ENCODE measurements around the gene TMED9. TPM values are rescaled to one million over a fixed set of nuclear protein-coding genes. Genes with fewer than 3 reads are reported as not detected.

The TMED9 gene
- total RNA-seq, 6 experiments from 2014 or later: 81.8 to 149 (median 133) TPM

- DNase-seq (no peak), ATAC-seq (no peak)
- intact Hi-C loops (cut with DNase I): no loop called here
- H3K27me3 ChIP-seq: no peaks in the 10 kb centered on the region
- no peak overlapping the region for H3K27ac ChIP-seq
- TF ChIP-seq CTCF (IDR thresholded peaks at IDR 0.05) (no peak), POLR2A (IDR thresholded peaks at IDR 0.05) (no peak)
- H3K36me3 ChIP-seq: no peaks in the 10 kb centered on the region
- WGBS (ENCODE audit: insufficient coverage, low coverage, low lambda C conversion rate, missing lambda C conversion rate): 40% methylated on average over 1 of the region's 1 CpG
- H3K9me3 ChIP-seq: no peaks in the 10 kb centered on the region
- H3K4me3 ChIP-seq: no peak overlapping the region
- no peaks in the 10 kb centered on the region for H3K4me1 ChIP-seq
Measured at GRCh38 chr5:177575488-177575887, 16.5 kb upstream of the TMED9 start.

- WGBS (ENCODE audit: insufficient coverage, low coverage, low lambda C conversion rate, missing lambda C conversion rate): 51% methylated on average over 6 of the region's 10 CpGs
- ATAC-seq: no peak
- TF ChIP-seq POLR2A (IDR thresholded peaks at IDR 0.05) (no peak), CTCF (IDR thresholded peaks at IDR 0.05) (no peak)
Measured at GRCh38 chr5:177576169-177576568, 15.8 kb upstream of the TMED9 start.

GRCh38 chr5:177578316-177578715 lies 13.7 kb upstream of the TMED9 start:
- no peaks in the 10 kb centered on the region for H3K36me3 ChIP-seq
- WGBS (ENCODE audit: insufficient coverage, low coverage, low lambda C conversion rate, missing lambda C conversion rate): 62% methylated on average over 2 of the region's 8 CpGs
- intact Hi-C loops (cut with DNase I): no loop called here

More at GRCh38 chr5:177576169-177576568, 15.8 kb upstream of the TMED9 start:
- no peak overlapping the region for H3K4me3 ChIP-seq
- intact Hi-C loops (cut with DNase I): no loop called here
- no peak overlapping the region for H3K27ac ChIP-seq
- DNase-seq: no peak
- H3K36me3 ChIP-seq: no peaks in the 10 kb centered on the region
- H3K4me1 ChIP-seq: no peaks in the 10 kb centered on the region
- H3K27me3 ChIP-seq: no peaks in the 10 kb centered on the region
- H3K9me3 ChIP-seq: no peaks in the 10 kb centered on the region

GRCh38 chr5:177588413-177588909 lies 3.5 kb upstream of the TMED9 start:
- intact Hi-C loops (cut with DNase I): no loop called here
- ATAC-seq (no peak), DNase-seq (no peak)
- TF ChIP-seq CTCF (IDR thresholded peaks at IDR 0.05): no peak
- no peak for TF ChIP-seq POLR2A (IDR thresholded peaks at IDR 0.05)
- Histone ChIP-seq H3K4me3 (no peak overlapping the region), H3K27me3 (no peaks in the 10 kb centered on the region), H3K9me3 (no peaks in the 10 kb centered on the region), H3K4me1 (peaks cover 0 to 8% (median 5%) of the 10 kb centered on the region in 4 donors), H3K27ac (no peak overlapping the region), H3K36me3 (peaks cover 0 to 3% (median 0%) of the 10 kb centered on the region in 4 donors)
- WGBS (ENCODE audit: insufficient coverage, low coverage, low lambda C conversion rate, missing lambda C conversion rate): 27% methylated on average over 12 of the region's 13 CpGs

More at GRCh38 chr5:177578316-177578715, 13.7 kb upstream of the TMED9 start:
- no peak for TF ChIP-seq POLR2A (IDR thresholded peaks at IDR 0.05)
- TF ChIP-seq CTCF (IDR thresholded peaks at IDR 0.05): no peak
- Histone ChIP-seq H3K27ac (no peak overlapping the region), H3K9me3 (no peaks in the 10 kb centered on the region), H3K4me3 (no peak overlapping the region), H3K4me1 (no peaks in the 10 kb centered on the region), H3K27me3 (no peaks in the 10 kb centered on the region)
- ATAC-seq (no peak), DNase-seq (no peak)

- Histone ChIP-seq H3K27ac (no peak overlapping the region), H3K4me3 (no peak overlapping the region), H3K4me1 (peaks cover 0 to 9% (median 5%) of the 10 kb centered on the region in 4 donors), H3K36me3 (peaks cover 0 to 22% (median 12%) of the 10 kb centered on the region in 4 donors), H3K27me3 (no peaks in the 10 kb centered on the region), H3K9me3 (no peaks in the 10 kb centered on the region)
- intact Hi-C loops (cut with DNase I): no loop called here
- 89% methylated on average over 1 of the region's 1 CpG for WGBS (ENCODE audit: insufficient coverage, low coverage, low lambda C conversion rate, missing lambda C conversion rate)
- TF ChIP-seq CTCF (IDR thresholded peaks at IDR 0.05) (no peak), POLR2A (IDR thresholded peaks at IDR 0.05) (no peak)
- DNase-seq: no peak
- ATAC-seq: no peak
Measured at GRCh38 chr5:177590406-177590805, 1.6 kb upstream of the TMED9 start.
